Gastrocnemius medialis (tissue), 4 donors: ENCODE results near the gene KIF26B.

Source experiments
- CTCF ChIP-seq, 5 experiments: fragments of 450-650 bp in 3 of 5; fragments of 200-600 bp in 2 of 5; sonication (generic) in 2 of 5; IDR thresholded peaks in 4 of 5; conservative IDR thresholded peaks in 1 of 5; 1 replicate in 4 of 5; 2 replicates in 1 of 5; pipeline ENCODE4 v1.5.1; 2016 to 2019; ENCODE audit warnings: antibody characterized with exemption in 5 of 5, mild to moderate bottlenecking in 3 of 5, moderate library complexity in 3 of 5
- POLR2A ChIP-seq, 2 donors: fragments of 450-650 bp; IDR thresholded peaks; one replicate each; pipeline ENCODE4 v1.6.1; 2017; ENCODE audit warnings: antibody characterized with exemption in 2 of 2, mild to moderate bottlenecking in 2 of 2, moderate library complexity in 2 of 2

GRCh38 chr1:245182028-245182427 lies 27.2 kb downstream of the KIF26B start:
- TF ChIP-seq CTCF (IDR thresholded peaks at IDR 0.05 in 4 of 5, conservative IDR thresholded peaks at IDR 0.05 in 1 of 5) = no peak
- no peak for TF ChIP-seq POLR2A (IDR thresholded peaks at IDR 0.05)
